ENCODE results near the gene ASPG. TPM values are rescaled to one million over a fixed set of nuclear protein-coding genes. Genes with fewer than 3 reads are reported as not detected.

ASPG gene
- total RNA-seq, 3 donors from 2014 or later (not counting 1 experiment from before 2014, with no cell fraction given), result not detected

DNA sequence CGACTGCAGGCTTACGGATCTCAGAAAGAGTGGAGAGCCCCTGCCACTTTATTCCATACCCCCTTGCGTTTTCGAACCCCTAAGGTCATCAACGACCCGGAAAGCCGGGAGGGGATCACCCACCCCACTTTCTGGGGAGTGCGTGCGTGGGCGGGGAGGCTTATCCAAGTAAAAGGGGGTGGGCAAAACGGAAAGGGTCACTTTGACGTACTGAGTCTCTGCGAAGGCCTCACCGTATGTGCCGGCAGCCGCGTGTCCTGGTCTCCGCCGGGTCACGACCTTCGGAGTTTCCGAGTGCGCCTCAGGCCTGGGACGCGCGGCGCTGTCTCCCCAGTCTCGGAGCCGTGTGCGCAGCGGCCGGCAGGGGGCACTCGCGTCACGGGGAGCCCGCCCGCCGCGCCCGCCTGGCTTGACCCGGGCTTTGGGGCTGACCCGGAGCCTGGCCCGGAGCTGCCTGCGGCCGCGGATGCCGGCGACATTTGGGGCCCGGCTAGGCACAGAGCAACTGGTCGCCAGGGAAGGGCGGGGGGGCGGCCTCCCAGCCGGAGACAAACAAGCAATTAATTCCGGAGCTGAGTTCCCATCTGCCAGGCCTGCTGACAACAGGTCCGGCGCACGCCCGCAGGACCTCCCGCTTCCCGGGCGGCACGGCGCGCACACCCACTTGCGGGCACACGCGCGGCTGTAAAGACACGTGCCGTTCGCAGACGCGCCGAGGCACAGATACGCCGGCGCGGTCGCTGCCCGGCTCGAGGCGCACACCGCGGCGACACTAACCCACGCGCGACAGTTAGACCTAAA, 52.0 kb downstream of the ASPG start:
- H3K4me1 ChIP-seq (ENCODE audit: control insufficient read depth, insufficient read depth, low read length), result peaks cover 14% of the 10 kb centered on the region
- TF ChIP-seq, protein P1, sequence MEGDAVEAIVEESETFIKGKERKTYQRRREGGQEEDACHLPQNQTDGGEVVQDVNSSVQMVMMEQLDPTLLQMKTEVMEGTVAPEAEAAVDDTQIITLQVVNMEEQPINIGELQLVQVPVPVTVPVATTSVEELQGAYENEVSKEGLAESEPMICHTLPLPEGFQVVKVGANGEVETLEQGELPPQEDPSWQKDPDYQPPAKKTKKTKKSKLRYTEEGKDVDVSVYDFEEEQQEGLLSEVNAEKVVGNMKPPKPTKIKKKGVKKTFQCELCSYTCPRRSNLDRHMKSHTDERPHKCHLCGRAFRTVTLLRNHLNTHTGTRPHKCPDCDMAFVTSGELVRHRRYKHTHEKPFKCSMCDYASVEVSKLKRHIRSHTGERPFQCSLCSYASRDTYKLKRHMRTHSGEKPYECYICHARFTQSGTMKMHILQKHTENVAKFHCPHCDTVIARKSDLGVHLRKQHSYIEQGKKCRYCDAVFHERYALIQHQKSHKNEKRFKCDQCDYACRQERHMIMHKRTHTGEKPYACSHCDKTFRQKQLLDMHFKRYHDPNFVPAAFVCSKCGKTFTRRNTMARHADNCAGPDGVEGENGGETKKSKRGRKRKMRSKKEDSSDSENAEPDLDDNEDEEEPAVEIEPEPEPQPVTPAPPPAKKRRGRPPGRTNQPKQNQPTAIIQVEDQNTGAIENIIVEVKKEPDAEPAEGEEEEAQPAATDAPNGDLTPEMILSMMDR (IDR thresholded peaks at IDR 0.05), result peak; percentile 81
- Mint-ChIP-seq H3K4me1 (no peaks in the 10 kb centered on the region), H3K9me3 (no peaks in the 10 kb centered on the region), H3K36me3 (no peaks in the 10 kb centered on the region), H3K27me3 (ENCODE audit: low read depth in 2 of 2) (peaks cover 0 to 27% of the 10 kb centered on the region in 2 donors), H3K4me3 (peak overlapping the region; percentile 62), H3K27ac (no peak overlapping the region)
- no peaks in the 10 kb centered on the region for H3K9me3 ChIP-seq (ENCODE audit: control insufficient read depth, insufficient read depth, low read length)
- no peak overlapping the region for H3K4me3 ChIP-seq (ENCODE audit: low read length)
- peaks cover 20% of the 10 kb centered on the region for H3K27me3 ChIP-seq (ENCODE audit: control insufficient read depth, insufficient read depth, low read length)
- 2% methylated on average over 88 of the region's 88 CpGs for WGBS (ENCODE audit: insufficient coverage)
- DNase-seq (peak; percentile 60 to 71), ATAC-seq (peak; percentile 53 to 91 (median 80))
- no peaks in the 10 kb centered on the region for H3K36me3 ChIP-seq (ENCODE audit: control insufficient read depth, insufficient read depth, low read length)
- intact Hi-C loops (cut with micrococcal nuclease), result loop anchor here (1.0 kb wide), 1 partner anchor 427 kb away; no protein-coding TSS in a partner anchor
- no peak overlapping the region for H3K27ac ChIP-seq (ENCODE audit: low read length)

DNA sequence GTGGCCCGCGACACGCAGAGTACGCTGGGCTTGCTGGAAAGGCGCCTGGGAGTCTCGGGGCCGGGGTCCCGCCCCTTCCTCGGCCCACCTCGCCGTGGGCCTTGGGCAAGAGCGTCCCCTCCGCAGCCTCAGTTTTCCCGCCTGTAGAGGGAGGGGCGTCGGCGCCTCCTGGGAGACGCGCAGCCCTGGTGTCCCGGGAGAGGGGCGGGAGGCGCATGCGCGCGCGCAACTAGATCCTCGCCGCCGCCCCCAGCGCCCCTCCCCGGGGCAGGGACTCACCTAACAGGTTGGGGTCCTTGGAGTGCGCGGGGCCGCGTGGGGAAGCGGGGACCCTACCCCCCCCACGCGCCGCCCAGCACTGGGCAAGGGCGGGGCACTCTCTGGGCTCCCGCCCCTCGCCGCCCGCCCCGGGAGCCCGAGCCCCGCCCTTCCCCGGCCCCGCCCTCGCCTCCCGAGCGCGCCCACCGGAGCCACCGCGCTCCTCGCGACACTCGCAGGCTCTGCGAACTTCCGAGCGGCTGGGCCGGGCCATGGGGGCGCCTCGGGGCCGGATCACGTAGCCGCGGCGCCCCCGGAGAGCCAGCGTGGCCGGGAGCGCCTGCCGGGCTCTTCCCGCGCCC, 52.7 kb downstream of the ASPG start, which contains the start of gene KIF26A:
Gene KIF26A, plus strand, starts transcription at position 490 of the 620 bp plus-strand sequence. CDS start 136 bp downstream, outside the sequence.
- no peaks in the 10 kb centered on the region for H3K4me1 Mint-ChIP-seq
- no peak for ATAC-seq
- intact Hi-C loops (cut with micrococcal nuclease), result no loop called here

DNA sequence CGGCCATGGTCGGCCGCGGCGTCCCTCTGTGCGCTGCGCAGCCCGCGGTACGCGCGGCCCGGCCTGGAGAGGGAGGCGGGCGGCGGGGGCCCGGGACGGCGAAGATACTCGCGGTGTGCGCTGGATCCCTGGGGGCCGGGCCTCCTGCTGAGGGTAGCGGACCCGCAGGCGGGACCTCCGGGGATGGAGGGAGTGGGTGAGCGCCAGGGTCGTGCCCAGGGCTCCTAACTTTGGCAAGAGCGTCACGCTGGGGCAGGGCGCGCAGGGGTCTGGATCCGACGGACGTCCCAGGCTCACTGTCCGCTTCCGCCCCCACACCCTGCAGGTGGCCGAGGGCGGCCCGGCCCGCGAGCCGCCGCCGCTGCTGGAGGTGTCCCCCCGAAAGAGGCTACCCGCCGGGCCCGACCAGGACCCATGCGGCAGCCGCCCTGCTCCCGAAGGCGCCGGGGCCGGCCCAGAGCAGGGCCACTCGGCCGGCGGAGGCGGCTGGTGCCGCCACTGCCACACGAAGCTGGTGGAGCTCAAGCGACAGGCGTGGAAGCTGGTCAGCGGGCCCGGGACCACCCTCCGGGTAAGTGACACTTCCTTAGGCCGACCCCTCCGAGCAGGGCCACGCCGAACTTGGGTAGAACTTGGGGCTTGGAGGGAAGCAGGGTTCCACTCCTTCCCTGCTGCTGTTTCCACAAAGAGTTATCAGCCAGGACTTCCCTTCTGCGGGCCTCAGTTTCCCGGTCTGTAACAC, 53.4 kb downstream of the ASPG start:
- Histone ChIP-seq H3K36me3 (ENCODE audit: control insufficient read depth, insufficient read depth, low read length) (no peaks in the 10 kb centered on the region), H3K9me3 (ENCODE audit: control insufficient read depth, insufficient read depth, low read length) (no peaks in the 10 kb centered on the region), H3K27me3 (ENCODE audit: control insufficient read depth, insufficient read depth, low read length) (peaks cover 20% of the 10 kb centered on the region), H3K27ac (ENCODE audit: low read length) (no peak overlapping the region), H3K4me1 (ENCODE audit: control insufficient read depth, insufficient read depth, low read length) (peaks cover 14% of the 10 kb centered on the region), H3K4me3 (ENCODE audit: low read length) (no peak overlapping the region)
- intact Hi-C loops (cut with micrococcal nuclease), result no loop called here
- TF ChIP-seq, protein P1 (IDR thresholded peaks at IDR 0.05), result no peak
- 6% methylated on average over 73 of the region's 73 CpGs for whole genome bisulfite sequencing (ENCODE audit: insufficient coverage)
- DNase-seq (no peak), ATAC-seq (no peak)
- H3K27ac Mint-ChIP-seq, result no peak overlapping the region
- H3K27me3 Mint-ChIP-seq (ENCODE audit: low read depth in 2 of 2), result peaks cover 0 to 24% of the 10 kb centered on the region in 2 donors
- no peaks in the 10 kb centered on the region for H3K4me1 Mint-ChIP-seq
- no peak overlapping the region for H3K4me3 Mint-ChIP-seq
- no peaks in the 10 kb centered on the region for H3K9me3 Mint-ChIP-seq
- no peaks in the 10 kb centered on the region for H3K36me3 Mint-ChIP-seq

More for the DNA sequence above, 52.7 kb downstream of the ASPG start, which contains the start of gene KIF26A:
- peaks cover 20% of the 10 kb centered on the region for H3K27me3 ChIP-seq (ENCODE audit: control insufficient read depth, insufficient read depth, low read length)
- no peaks in the 10 kb centered on the region for H3K36me3 ChIP-seq (ENCODE audit: control insufficient read depth, insufficient read depth, low read length)
- H3K4me3 Mint-ChIP-seq, result peak within 1 kb of the TSS; percentile 62
- H3K9me3 ChIP-seq (ENCODE audit: control insufficient read depth, insufficient read depth, low read length), result no peaks in the 10 kb centered on the region
- peaks cover 0 to 27% of the 10 kb centered on the region in 2 donors for H3K27me3 Mint-ChIP-seq (ENCODE audit: low read depth in 2 of 2)
- no peak within 1 kb of the TSS for H3K4me3 ChIP-seq (ENCODE audit: low read length)
- peak in 1 of 2 donors; percentile 15 for DNase-seq
- no peak within 1 kb of the TSS for H3K27ac ChIP-seq (ENCODE audit: low read length)
- peaks cover 14% of the 10 kb centered on the region for H3K4me1 ChIP-seq (ENCODE audit: control insufficient read depth, insufficient read depth, low read length)
- WGBS (ENCODE audit: insufficient coverage), result under 1% methylated on average over 77 of the region's 77 CpGs
- H3K36me3 Mint-ChIP-seq, result no peaks in the 10 kb centered on the region
- H3K9me3 Mint-ChIP-seq, result no peaks in the 10 kb centered on the region
- TF ChIP-seq, protein P1 (IDR thresholded peaks at IDR 0.05), result no peak
- no peak within 1 kb of the TSS for H3K27ac Mint-ChIP-seq
